C4-2B (cell line): ENCODE results near the gene OSBPL2.

ENCODE experiments used
- H3K27ac ChIP-seq: fragments of 450-650 bp; 2 replicates; pipeline ENCODE4 v1.5.1; 2017
- ZFX ChIP-seq: fragments of 450-650 bp; IDR thresholded peaks from 2 replicates; pipeline ENCODE4 v1.6.1; 2017
- TF ChIP-seq, protein P1 (sequence below): fragments of 450-650 bp; conservative IDR thresholded peaks from 2 replicates; pipeline ENCODE4 v1.5.1; 2017; ENCODE audit warnings: mild to moderate bottlenecking

OSBPL2 gene

GRCh38 chr20:62308102-62308822 is 69.9 kb downstream of the OSBPL2 start:
- no peak overlapping the region for H3K27ac ChIP-seq
- TF ChIP-seq, protein P1, sequence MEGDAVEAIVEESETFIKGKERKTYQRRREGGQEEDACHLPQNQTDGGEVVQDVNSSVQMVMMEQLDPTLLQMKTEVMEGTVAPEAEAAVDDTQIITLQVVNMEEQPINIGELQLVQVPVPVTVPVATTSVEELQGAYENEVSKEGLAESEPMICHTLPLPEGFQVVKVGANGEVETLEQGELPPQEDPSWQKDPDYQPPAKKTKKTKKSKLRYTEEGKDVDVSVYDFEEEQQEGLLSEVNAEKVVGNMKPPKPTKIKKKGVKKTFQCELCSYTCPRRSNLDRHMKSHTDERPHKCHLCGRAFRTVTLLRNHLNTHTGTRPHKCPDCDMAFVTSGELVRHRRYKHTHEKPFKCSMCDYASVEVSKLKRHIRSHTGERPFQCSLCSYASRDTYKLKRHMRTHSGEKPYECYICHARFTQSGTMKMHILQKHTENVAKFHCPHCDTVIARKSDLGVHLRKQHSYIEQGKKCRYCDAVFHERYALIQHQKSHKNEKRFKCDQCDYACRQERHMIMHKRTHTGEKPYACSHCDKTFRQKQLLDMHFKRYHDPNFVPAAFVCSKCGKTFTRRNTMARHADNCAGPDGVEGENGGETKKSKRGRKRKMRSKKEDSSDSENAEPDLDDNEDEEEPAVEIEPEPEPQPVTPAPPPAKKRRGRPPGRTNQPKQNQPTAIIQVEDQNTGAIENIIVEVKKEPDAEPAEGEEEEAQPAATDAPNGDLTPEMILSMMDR: no peak
- TF ChIP-seq ZFX: no peak

- H3K27ac ChIP-seq: no peak overlapping the region
Measured at GRCh38 chr20:62309198-62309944, 71.0 kb downstream of the OSBPL2 start.

DNA sequence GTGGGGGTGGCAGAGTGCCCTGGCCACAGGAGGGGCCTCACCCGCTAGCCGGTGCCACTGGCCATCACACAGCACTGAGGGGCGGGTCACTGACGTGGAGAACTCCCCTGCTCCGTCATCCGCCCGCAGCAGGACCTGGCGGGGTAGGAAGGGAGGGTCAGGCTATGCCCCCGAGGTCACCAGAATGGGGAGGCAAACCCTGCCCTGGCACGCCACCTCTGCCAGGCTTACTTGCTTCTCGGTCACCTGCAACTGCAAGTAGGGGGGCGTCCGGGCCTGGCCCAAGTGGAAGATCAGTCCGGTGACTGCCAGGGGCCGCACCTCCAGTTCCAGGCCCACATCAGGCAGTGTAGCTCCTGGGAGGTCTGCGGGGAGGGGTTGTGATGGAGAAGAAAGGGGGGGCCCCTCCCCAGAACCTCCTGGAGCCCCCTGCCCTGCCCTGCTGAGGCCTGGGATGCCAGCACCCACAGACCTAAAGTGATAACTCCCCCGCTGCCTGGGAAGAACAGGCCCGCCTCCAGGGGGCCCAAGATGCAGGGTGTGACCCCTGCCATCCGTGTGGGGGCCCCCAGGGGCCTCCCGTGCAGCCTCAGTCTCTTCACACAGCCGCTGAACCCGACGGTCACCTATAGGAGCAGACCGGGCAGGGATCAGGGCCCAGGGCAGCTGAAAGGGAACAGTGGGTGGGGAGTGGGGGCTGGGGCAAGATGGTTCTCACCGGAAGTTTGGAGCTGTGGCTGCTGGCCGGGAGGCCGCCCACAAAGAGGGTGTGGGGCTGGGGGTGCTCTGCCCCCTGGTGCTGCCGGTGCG is 71.8 kb downstream of the OSBPL2 start:
- TF ChIP-seq, protein P1: no peak
- TF ChIP-seq ZFX: no peak
- no peak overlapping the region for H3K27ac ChIP-seq

More at GRCh38 chr20:62309198-62309944, 71.0 kb downstream of the OSBPL2 start:
- TF ChIP-seq, protein P1: no peak
- TF ChIP-seq ZFX: no peak

DNA sequence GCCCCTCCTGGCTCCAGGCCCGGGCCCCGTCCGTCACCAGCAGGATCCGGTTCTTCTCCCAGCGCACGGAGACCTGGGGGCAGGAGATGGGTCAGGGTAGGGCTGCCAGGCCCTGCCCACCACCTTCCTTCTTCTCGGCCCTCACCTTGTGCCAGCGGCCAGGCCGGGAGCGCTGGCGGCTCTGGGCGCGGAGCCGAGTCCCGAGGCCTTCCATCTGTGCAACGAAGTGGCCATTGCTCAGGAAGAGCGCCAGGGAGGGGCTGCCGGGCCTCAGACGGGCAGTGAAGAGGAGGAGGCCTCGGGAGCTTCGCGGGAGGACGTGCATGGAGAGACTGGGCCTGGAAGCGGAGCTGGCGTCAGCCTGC is 72.4 kb downstream of the OSBPL2 start:
- TF ChIP-seq ZFX: no peak
- TF ChIP-seq, protein P1: no peak
- no peak overlapping the region for H3K27ac ChIP-seq

DNA sequence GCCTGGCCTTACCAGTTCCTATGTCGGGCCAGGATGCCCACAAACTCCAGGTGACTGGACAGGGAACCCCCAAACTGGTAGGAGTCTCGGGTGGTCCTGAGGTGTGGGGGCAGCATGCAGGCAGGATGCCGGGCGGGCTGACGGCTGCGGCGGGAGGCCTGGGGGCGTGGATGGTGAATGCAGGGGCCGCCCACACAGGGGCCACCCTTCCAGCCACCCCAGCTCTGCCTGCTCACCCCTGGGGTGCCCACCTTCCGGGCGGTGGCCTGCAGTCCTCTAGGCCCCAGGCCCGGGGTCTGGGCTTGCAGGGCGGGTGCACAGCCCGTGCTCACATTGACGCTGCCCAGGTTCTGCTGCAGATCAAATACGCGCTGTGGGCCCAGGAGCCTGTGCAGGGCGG is 72.8 kb downstream of the OSBPL2 start:
- no peak overlapping the region for H3K27ac ChIP-seq

GRCh38 chr20:62311832-62312661 is 73.7 kb downstream of the OSBPL2 start:
- no peak for TF ChIP-seq ZFX
- TF ChIP-seq, protein P1: no peak
- H3K27ac ChIP-seq: no peak overlapping the region

More for the DNA sequence above, 72.8 kb downstream of the OSBPL2 start:
- TF ChIP-seq, protein P1: no peak
- no peak for TF ChIP-seq ZFX
